GM18519 (cell line): ENCODE data around the gene APOC3.

Experiments
- ATAC-seq: cut with Tn5 transposase; IDR thresholded peaks from one replicate; pipeline ENCODE4 v1.9.1; 2021; ENCODE audit warnings: mild to moderate bottlenecking, moderate library complexity; ENCODE audit not compliant: unreplicated experiment, low FRiP score

The APOC3 gene

DNA sequence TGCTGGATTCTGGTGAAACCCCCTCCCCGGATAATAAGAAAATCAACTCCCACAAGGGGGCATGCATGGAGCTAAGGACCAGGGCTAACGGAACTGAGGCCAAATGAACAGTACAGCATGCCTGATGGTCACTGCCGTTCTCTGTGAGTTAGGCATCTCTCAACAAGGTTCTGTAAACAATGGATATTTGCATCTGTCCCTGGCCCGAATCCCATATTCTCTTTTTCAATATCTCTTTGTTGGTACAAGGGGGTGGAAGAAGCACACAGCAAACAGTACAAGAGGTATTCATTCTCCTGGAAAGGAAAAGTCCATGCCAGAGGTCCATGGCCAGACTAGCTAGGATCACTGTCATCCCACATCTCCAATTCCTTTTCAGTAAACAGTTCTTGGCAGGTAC lies 39.9 kb downstream of the APOC3 start:
- ATAC-seq = no peak

DNA sequence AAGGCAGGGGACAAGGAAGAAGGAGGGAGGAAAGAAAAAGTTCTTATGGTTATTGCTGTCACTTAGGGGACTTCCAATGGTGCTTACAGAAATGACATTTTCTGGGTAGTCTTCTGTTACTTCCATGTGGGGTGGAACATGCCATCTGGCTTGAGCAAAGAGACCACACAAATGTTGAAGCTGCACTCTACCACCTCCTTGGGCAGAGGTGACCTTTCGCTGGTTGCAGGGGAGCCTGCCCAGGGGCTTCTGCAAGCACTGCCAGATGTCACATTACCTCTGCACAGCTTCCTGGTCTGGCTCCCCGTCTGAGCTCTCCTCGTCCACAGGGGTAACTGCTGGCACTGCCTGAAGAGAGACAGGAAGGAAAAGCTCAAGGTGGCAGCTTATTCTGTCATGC lies 40.3 kb downstream of the APOC3 start:
- no peak for ATAC-seq

DNA sequence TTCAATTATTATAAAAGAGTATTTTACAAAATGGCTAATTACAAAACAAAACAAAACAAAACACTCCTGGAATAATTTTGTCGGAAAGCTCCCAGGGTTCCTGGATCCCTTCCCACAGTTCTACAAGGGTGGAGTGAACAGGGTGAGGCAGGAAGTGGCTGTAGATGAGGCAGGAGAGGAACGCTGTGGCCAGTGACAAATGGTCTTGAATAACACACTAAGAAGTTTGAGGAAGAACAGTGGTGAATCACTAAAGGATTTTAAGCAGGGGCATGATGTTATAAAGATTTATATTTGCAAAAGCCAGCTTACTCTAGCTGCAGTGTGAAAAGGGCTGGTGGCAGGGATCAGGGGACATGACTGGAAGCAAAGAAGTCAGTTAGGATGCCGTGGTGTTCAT lies 41.5 kb downstream of the APOC3 start:
- no peak for ATAC-seq

DNA sequence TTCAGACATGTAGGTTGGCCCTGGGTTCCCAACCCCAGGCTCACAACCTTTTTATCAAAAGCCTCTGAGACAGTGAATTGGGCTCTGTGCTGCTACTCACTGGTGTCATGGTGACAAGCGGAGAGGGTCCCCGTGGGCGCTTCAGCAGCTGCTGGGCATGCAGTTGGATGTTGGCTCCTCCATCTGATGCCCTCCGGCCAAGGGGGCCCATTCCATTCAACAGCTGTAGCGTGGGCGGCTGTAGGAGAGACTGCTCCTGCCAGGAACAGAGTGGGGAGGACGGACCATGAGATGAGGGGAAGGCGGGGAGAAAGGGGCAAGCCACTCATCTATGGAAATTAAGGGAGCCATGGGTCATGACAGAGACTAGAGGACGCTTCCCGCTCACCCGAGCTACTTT lies 43.7 kb downstream of the APOC3 start:
- no peak for ATAC-seq

DNA sequence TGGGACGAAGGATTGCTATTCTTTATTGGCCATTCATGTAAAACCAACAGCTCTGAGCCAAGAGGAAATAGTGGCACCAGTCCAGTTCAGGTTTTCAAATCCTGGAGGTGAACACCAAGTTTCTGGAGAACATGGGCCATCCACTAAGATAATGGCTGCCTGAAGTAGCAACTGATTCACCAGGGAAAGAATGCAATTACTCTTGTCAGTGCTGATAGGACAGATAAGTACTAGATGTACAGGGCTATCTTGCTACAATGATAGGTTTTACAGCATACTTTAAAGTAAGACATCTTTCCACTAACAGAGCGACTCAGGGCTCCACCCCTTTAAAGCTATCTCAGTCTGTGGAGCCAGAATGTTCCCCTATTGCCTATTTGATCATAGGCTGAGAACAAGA lies 44.5 kb downstream of the APOC3 start:
- ATAC-seq = no peak

DNA sequence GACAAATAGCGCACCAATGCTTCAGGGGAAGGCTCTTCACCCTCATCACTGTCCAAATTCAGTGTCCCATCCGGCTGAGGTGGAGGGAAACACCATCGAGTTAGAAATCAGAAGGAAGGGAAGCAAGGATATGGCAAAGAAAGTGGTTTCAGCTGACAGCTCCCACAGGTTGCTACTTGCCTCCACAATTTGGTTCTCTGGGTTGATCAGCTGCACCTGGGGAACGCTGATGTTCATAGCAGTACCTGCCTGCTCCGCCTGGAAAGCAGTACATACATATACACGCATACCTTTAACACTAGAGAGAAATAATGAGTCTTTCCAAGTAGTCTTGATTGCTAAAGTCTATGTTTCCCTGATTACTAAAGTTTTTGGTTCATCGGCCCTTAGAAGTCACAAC lies 45.5 kb downstream of the APOC3 start:
- no peak for ATAC-seq

DNA sequence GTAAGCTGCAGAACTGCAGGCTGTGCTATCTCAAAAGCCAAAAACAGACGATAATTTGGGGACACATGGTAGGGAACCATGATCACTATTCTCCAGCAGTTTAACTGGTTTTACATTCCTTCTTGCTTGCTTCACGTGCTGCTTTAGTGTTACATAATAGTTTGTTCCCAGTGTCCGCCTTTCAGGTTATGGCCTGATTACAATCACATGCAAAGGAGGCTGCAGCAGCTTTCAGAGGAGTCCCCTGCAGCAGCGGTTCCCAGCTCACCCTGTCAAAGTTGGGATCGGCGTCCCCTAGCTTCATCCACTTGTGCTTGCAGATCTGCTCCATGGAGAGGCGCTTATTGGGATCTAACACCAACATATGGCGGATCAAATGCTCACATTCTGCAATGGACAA lies 46.9 kb downstream of the APOC3 start:
- ATAC-seq = no peak

DNA sequence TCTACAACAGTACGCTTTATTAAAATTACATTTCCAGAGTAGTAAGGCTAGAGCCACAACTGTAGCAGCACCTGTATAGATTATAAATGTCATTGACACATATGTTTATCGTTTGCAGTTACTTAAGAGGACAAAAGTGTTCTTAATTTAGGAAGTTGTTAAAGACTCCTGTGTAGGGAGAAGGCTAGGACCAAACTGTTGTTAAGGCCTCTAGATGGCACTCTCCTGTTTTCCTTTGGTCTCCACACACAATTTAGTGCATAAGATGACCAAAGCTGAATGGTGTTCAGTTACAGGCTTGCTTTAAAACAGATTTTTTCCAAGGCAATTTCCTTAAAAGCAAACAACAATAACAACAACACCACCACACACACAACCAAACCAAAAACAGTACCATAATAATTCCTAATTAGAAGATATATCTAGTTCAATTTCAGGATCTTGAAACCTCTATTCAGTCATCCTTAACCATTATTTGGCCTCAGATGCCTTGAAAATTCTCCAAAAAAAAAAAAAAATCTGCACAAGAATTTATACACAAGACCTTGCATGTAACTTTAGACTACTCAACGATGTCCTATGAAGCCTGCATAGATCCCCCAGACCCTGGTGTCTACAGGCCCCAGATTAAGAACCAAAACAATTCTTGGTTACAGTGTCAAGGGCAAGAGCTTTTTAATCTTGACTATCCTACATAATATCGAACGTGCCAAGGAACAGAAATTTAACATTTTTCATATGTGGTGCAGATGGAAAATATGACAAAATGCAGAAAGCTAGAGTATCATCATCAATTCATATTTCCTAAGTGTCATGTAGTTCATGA lies 50.3 kb downstream of the APOC3 start:
- ATAC-seq = no peak

DNA sequence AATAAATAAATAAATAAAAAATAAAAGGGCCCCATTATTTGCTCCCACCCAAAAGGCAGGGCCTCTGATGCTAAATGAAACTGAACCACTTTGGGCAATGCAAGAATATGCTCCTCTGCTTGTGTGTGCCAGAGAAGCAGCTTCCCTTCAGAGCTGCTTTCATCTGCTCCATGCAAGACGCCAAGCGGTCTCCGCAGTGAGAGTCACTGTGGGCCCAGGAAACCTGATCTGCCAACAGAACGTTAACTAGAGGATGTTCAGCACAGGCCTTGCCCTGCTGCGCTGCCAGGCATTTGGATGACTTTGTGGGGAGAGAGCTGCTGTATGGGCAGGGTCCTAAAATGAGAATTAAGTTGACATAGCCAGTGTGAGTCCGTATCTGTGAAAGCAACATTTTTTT lies 51.4 kb downstream of the APOC3 start:
- ATAC-seq = no peak

DNA sequence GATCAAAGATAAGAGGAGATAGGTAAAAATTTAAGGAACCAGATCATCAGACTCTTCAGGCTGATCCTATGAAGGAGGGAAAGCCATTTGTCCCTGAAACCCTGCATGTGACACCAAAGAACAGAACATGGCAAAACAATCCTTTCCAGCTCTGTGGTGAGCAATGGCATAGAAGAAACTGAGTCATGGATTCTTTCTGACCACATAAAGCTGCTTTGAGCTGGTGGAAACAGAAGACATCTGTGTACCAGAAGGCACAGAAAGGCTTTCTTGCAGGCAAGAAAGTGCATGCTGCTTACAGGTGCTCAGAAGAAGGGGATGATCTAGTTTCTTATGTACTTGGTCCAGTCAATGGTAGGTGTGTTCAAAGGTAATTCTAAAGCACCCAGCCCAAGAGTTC lies 52.7 kb downstream of the APOC3 start:
- no peak for ATAC-seq
